HG03108 (cell line): Measurements from ENCODE around the gene FIP1L1.
"Not testable (repeated sequence)": the region's sequence is repeated elsewhere in the genome, so short reads cannot be mapped to it uniquely, and the experiment has no call there.

Experiments used
- ATAC-seq: cut with Tn5 transposase; IDR thresholded peaks from one replicate; pipeline ENCODE4 v1.9.1; 2021; ENCODE audit warnings: moderate library complexity; ENCODE audit not compliant: unreplicated experiment

The FIP1L1 gene

DNA sequence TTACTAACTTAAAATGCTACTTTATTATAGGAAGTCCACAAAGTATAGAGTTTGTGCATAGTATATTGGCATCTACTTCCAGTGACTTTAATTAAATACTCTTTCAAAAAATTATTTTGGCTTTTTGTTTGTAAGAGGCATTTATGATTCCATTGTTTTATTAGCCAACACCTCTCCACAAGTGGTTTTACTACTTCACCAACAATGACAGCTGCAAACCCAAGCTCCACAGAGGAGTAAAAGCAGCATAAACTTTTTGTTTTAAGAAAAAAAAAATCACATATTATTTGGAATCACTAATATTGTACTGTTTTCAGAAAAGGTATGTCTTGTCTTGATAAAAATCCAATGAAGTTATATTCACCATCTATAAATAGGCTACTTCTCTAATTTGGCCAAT, 88.5 kb downstream of the FIP1L1 start:
- ATAC-seq = no peak

DNA sequence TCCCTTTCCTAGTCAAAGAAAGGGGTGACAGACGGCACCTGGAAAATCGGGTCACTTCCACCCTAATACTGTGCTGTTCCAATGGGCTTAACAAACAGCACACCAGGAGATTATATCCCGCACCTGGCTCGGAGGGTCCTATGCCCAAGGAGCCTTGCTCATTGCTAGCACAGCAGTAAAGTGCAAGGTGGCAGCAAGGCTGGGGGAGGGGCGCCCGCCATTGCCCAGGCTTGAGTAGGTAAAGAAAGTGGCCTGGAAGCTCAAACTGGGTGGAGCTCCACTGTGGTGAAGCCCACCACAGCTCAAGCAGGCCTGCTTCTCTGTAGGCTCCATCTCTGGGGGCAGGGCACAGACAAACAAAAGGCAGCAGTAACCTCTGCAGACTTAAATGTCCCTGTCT, 89.1 kb downstream of the FIP1L1 start:
- not testable (repeated sequence) for ATAC-seq

DNA sequence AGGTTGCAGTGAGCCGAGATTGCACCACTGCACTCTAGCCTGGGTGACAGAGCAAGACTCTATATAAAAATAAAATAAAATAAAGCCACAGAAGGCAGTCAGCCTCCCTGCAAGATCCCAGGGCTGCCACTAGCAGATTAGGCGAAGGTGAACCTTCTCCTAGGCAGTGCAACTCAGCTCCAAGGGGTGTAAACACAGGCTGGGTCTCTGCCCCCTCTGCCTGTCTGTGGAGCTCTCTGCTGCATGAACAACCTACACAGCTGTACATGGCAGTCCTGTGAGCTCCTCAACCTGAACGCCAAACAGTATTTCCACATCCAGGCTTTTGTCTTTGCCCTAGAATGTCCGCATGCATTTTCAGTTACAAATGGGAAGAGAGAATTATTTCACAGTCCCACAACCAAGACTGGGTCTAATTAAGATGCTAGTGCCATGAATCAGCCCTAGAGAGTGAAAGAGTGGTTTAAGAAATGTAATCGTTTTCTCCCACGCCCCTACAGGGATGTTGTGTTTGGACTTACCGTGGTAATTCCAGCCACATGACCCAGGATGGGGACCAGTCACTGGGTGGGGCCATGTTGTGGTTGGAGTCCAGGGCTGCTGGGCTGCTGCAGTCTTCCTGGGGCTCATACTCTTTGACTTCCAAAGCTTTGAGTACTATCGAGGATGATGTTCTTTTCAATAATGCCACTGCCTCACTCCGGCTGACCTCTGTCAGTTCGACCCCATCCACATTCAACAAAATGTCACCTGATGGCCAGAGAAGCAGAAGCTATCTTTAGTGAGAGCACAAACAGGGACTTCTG, 99.0 kb downstream of the FIP1L1 start:
- no peak for ATAC-seq

DNA sequence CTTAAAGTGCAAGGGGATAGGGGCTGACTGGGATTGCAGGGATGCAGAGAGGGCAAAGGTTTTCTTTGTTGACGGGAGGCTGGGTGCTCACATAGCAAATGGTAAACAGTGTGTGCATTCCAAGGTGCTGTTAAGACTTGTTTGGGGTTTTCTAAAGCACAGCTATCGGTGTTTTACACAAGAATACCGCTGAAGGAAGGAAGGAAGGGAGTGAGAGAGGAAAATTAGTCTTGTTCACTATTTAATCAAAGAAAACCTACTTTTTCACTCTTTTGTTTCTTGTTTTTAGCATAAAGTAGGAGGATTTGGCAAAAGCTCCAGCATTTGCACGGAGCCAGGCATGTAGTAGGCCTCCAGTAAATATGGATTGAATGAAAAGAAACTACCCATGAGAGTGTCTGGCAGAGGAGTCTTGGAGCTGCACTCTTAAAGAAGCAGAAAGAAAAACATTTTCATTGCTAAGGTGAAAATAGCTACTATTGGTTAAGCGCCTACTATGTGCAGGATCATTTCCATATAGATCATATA, 99.7 kb downstream of the FIP1L1 start:
- ATAC-seq = no peak

DNA sequence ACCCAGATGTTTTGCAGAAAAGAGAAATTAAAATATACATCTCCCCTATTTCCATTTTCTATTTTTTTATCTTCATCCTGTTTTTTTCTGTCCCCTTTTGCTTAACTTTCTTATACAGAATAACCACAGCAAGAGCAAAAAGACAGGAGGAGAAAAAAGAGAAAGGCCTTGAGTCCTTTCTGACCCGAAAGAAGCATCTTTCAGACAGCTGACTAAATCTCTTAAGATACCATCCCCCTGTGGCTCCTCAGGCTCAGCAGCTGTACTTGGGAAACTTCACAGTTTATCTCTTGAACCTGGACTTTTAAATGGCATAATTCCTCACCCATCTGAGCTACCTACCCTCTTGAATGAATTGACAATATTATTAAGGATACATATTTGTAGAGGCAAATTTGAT, 100.2 kb downstream of the FIP1L1 start:
- ATAC-seq = no peak

DNA sequence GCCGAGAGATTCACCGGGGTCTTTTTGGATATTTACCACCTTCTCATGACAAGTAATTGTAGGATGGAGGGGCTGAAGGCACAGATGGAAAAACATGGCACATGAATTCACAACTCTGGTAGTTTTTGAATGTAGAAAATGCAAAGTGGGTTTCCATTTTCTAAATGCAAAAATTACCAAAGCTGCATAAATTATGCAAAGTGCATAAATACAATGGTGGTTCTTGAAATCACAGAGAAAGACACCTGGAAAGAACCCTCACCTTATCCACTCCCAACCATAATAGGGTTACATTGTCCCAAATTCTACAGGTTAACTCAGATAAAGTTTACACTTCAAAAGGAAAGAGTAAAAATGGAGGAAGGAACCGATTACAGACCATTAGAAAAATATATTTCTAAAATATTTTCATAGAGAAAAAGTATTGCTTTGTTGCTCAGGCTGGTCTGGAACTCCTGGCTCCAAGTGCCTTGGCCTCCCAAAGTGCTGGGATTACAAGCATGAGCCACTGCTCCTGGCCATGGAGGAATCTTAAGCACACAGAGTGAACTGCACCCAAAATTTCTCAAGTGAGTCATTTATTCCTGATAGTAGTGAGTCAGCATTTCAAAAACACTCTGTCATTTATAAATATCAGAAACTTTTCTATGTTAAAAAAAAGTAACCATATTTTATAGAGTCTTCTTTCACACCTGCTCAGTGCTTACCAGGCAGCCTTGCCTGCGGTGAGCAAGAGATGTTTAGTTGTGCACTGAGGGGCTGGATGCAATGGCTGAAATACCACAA, 101.4 kb downstream of the FIP1L1 start:
- no peak for ATAC-seq

DNA sequence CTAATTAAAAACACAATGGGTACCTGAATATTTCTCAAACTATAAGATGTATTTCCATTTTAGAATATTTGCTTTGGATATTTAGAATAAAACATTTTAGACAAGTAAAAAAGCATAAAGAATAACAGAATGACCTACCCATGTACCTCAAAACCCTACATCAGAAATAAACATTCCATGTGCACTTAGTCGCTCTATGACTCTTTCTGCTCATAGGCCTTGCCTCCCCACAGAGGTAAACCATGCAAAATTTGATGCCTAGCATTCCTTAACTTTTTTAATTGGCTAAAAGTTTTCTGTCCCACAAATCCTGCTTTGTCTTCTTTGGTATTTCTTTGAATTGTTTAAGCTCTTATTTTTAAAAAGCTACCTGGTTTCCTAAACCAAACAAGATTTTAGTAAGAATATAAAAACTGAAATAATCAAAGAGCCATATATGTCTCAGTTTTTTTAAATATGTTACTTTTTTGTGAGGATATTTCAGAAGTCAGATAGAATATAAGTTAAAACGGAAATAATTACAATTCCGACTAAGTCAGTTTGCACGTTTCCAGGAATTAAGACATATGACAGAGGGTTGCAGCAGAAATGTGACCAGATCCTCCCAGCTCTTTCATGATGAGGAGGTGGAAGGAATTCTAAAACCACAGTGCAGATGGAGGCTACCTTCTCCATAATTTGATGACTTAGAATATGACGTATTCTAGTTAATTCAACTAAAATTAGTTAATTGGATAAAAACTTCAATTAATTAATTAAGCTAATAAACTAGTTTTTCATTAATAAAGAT, 102.5 kb downstream of the FIP1L1 start:
- no peak for ATAC-seq

DNA sequence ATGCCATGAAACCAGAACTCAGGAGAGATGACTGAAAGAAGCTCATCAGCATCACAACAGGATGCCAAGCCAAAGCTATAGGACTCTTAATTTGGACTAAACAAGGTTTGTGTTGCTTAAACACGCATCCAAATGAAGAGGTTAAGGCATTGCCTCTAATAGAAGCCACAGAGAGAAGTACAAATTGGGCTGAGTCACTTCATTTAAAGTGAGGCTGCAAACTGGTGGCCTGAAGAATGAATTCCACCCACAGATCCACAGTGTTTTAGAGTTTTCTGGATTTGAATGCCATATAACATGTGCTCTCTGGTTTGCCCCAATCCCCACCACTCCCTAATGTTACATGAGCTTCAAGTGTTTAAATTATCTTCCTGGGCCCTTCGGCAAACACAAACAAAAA, 103.5 kb downstream of the FIP1L1 start:
- ATAC-seq = no peak

DNA sequence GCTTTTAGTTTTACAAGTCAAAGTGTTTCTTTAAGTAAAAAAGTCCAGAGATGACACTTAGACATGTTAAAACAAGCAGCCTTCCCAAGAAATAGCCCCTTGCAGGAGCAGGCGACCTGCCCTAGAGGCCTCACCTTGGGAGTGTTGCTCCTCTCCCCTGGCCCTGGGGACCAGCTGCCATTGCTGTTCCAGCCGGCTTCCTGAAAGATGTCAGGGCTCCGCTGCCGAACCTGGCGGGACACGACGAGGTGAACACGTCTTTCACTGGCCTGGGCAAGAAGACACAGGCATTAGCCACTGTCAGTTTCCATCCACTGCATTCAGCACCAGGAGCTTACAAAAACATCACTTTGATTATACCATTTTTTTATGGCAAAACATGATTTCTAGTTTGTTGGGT, 104.1 kb downstream of the FIP1L1 start:
- ATAC-seq = no peak

DNA sequence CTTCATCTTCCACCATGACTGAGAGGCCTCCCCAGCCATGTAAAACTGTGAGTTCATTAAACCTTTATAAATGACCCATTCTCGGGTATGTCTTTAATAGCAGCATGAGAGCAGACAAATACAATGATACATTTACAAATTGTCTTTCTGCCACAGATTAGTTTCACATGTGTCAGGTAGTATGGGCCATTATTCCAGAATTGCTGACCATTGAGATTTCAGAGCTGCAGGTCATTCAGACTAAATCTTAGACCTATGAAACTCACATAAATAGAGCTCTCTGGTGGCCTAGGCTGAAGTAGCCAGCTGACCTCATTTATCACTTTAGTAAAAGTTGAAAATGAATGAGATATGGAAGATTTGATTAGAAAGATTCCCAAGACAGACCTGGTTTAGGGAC, 105.8 kb downstream of the FIP1L1 start:
- ATAC-seq = no peak

DNA sequence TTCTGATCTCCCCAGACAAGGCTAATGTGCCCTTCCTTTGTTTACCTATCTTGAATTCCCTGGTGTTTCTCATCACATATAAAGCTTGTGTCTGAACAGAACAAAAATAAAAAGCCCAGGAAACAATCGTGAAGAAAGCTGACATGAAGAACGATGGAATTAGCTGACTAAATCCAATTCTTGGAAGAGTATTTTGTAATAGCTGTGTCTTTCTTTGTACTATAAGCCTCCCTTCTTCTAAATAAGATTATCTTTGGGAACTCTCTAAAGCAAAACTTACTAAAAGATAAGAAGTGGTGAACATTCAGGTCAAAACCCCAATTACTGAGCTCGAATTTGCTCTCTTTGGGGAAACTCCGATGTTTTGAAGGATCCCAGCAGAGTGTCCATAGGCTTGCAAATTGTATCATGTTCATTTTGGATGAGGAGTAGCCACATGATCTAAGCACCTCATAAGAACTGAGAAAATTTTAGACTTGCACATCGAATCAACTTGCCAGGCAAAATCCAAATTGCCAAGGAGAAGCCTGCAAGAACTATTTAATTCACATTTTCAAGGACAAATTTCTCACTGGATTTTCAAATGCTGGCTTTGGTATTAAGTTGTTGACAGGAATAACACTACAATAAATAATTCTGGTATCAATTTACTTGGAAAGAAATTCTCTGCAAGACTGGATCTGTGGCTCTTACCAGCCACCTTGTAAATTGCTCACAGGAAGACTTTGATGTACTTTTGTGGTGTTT, 107.6 kb downstream of the FIP1L1 start:
- ATAC-seq = no peak

DNA sequence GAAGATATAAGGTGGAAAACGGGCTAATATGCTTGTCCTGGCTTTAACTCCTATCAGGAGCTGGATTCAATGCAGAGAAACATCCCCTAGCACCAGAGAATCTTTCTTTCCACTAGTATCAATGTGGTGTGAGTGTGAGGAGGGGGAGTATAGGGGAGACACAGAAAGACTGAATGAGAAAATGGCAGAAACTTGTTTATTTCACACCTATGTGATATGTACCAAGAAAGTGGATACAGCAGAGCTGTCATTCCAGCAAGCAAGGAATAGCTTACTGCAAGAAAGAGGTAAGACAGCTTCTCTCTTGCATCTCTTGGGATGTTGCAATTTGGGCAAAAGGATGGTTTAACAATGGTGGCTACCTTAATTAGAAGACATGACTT, 108.2 kb downstream of the FIP1L1 start:
- ATAC-seq = no peak

DNA sequence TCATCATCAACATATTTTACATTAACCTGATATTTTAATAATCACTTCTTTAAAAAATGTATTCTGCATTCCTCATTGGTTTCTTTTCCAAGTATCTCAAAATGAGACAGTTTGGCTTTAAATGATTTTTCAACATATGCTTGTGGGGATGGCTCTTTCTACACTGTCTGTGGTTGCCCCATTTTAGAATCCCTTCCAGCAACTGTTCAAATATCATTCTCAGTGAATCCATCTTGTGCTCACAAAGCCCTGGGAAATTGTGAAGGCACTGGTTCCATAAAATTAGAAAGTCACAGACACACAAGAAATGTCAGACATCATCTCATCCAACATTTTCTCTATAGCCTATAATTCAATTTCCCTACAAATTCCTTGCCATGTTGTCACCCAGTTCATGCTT, 110.3 kb downstream of the FIP1L1 start:
- no peak for ATAC-seq

DNA sequence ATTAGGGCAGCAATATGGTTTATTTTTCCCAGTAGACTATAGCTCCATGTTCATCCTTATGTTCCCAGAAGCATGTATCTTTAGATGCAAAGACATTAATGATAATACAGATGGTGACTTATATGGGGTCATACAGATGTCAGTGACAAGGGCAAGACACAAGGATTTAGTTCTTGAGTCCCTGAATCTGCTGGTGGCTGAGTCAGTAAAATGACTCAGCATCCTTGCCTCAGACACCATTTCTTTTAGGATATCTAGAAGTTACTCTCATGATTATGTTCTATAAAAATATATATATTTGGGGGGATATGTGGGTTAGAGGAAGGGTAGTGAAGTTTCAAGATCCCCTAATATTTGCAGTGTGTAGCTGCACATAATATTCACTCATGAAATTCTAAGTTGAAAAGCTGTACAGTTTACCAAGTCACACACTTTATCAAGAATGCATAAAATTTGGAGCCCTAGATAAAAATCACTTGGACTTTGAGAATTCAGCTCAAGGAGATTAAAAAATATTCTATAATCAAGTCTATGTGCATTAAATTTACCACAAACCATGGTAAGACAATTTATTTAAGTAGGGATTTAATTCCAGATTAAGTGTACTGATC, 111.9 kb downstream of the FIP1L1 start:
- no peak for ATAC-seq

DNA sequence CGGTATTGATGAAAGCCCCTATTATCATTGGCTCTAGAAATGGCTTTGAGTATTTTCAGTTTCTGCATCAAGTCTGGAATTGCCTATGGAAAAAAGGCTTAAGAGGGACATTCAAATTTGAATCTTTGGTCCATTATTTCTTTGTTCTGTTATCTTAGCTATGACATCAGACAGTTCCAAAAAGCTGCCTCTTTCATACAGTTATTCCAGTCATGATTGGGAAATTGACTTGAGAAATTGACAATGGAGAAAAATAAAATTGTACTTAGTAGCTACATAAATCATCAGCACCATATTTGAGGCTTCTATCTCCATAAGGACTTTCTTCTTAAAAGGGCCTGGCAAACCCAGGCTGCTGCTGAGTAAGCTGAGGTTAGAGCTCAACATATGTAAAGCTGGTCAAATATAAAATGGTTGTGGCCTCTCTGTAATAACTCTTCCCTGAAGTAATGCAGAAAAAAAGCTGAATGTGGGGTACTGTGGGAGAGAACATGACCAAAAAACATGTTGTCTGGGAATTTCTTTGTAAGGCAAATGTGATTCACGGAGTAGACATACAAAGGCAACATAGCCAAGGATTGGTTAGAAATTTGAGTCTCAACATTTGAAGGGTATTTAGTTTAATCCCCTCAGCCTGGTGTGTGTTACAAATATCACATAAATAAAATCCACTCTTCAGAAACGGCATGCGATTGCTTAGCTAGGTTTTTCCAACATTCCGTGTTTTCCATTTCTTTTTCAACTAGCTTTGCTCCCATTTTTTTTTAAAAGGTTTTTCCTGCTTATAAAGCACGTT, 112.9 kb downstream of the FIP1L1 start:
- ATAC-seq = no peak

DNA sequence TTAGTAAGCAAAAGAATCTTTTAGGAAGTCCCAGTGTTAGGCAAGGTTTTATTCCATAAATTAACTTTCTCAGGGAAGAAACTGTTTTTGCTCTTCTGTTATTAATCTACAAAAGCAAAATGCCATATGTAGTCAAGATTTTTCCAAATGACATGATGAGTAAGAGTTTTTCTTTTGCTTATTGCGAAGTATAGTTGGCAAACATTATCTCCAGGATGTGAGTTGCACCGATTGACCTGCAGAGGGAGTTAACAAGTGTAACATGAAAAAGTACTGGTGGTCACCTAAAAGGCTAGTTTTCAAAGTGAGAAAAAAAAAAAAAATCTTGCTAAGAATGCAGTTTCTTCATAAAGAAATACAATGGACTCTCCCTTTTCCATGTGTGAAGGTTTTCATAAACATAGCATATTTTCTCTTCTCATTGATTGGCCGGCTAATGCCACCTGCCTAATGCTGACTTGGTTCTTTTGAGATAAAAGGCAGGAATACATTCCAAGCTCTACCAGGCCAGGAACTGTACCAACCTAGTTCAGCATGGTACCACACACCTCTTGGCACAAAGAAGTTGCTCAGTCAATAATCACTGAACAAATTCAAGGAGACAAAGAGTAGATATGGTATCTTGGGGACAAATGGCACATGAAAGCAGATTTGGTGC, 113.7 kb downstream of the FIP1L1 start:
- no peak for ATAC-seq

DNA sequence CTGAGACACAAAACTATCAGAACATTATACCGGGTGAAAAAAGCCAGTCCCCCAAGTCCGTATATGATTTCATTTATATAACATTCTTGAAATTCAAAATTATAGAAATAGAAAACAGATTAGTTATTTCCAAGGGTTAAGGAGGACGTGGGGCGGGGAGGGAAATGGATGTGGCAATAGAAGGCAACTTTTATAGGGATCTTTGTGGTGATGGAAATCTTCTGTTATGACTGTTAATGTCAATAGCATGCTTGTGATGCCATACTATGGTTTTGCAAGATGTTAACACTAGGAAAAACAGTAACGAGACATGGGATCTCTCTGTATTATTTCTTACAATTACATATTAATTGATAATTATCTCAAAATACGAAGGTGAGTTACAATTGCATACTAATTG, 117.4 kb downstream of the FIP1L1 start:
- no peak for ATAC-seq

DNA sequence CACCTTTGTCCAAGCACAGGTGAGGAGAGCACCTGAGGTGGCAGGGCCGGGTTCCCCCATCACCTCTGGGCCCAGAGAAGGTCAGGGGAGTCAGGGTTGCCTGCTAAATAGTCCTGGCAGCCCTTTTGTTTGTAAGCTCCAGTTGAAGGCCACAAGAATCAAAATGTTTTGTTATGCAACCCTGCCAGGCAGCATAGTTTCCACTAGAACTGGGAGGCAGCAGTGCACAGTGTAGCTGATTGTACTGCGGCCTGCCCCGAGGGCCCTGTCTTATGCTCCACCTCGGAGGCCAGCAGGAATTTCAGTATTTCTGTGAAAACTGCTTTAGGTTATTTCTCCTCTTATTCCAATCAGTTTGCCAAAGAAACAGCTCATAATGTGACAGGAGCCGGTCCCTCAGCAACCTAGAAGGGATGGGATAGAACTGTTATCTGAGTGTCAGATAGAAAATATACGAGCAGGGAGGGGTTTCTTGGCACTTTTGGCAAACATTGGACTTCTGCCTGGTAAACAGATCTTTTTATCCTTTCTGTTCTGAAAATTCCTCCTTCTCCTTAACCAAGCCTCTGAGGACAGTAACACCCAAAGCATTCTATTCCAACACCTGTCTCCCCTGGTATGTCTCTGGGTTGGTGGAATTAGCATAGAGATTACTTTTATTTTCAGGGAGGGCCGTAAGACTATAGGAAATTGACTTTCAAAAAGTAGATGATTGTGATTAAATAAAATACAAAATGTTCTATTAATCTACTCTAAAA, 120.2 kb downstream of the FIP1L1 start:
- ATAC-seq = no peak
